ENCODE measurements around the gene NBAS. TPM values are rescaled to one million over a fixed set of nuclear protein-coding genes. Genes with fewer than 3 reads are reported as not detected.
A peak's percentile ranks its signal among the peaks of the same experiment; 100 is the strongest.
"Not testable (repeated sequence)": the region's sequence is repeated elsewhere in the genome, so short reads cannot be mapped to it uniquely, and the experiment has no call there.

NBAS gene
- total RNA-seq, 3 donors from 2014 or later (not counting 1 experiment from before 2014, with no cell fraction given): 27.8 to 34.7 (median 29.2) TPM

GRCh38 chr2:15334644-15335326, 226.3 kb downstream of the NBAS start:
- H3K27me3 Mint-ChIP-seq (ENCODE audit: low read depth in 2 of 2): no peaks in the 10 kb centered on the region
- no peaks in the 10 kb centered on the region for H3K27me3 ChIP-seq (ENCODE audit: control insufficient read depth, insufficient read depth, low read length)
- 82% methylated on average over 5 of the region's 5 CpGs for WGBS (ENCODE audit: insufficient coverage)

DNA sequence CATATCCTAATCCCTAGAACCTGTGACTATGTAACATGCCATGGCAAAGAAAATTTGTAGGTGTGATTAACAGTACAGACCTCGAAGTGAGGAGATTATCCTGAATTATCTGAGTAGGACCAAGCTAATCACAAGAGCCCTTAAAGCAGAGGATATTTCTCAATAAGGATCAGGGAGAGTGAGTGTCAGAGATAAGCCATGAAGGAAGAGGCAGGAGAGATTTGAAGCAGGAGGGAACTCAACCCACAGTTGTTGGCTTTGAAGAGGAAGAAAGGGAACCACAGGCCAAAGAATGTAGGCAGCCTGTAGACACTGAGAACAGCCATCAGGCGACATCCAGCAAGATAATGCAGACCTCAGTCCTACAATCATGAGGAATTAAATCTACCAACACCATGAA, 229.3 kb downstream of the NBAS start:
- Histone ChIP-seq H3K4me3 (ENCODE audit: low read length) (no peak overlapping the region), H3K4me1 (ENCODE audit: control insufficient read depth, insufficient read depth, low read length) (peaks cover 2% of the 10 kb centered on the region), H3K27me3 (ENCODE audit: control insufficient read depth, insufficient read depth, low read length) (no peaks in the 10 kb centered on the region), H3K36me3 (ENCODE audit: control insufficient read depth, insufficient read depth, low read length) (peaks cover 15% of the 10 kb centered on the region), H3K9me3 (ENCODE audit: control insufficient read depth, insufficient read depth, low read length) (no peaks in the 10 kb centered on the region), H3K27ac (ENCODE audit: low read length) (no peak overlapping the region)
- Mint-ChIP-seq H3K36me3 (no peaks in the 10 kb centered on the region), H3K4me3 (no peak overlapping the region), H3K27ac (no peak overlapping the region), H3K27me3 (ENCODE audit: low read depth in 2 of 2) (no peaks in the 10 kb centered on the region), H3K4me1 (no peaks in the 10 kb centered on the region), H3K9me3 (no peaks in the 10 kb centered on the region)
- ATAC-seq (no peak), DNase-seq (no peak)
- WGBS (ENCODE audit: insufficient coverage): 92% methylated on average over 2 of the region's 2 CpGs
- intact Hi-C loops (cut with micrococcal nuclease): no loop called here
- TF ChIP-seq CTCF (IDR thresholded peaks at IDR 0.05): no peak

More at GRCh38 chr2:15334644-15335326, 226.3 kb downstream of the NBAS start:
- ATAC-seq (no peak), DNase-seq (no peak)
- Histone ChIP-seq H3K9me3 (ENCODE audit: control insufficient read depth, insufficient read depth, low read length) (no peaks in the 10 kb centered on the region), H3K27ac (ENCODE audit: low read length) (no peak overlapping the region), H3K4me3 (ENCODE audit: low read length) (no peak overlapping the region), H3K36me3 (ENCODE audit: control insufficient read depth, insufficient read depth, low read length) (peaks cover 9% of the 10 kb centered on the region), H3K4me1 (ENCODE audit: control insufficient read depth, insufficient read depth, low read length) (peaks cover 2% of the 10 kb centered on the region)
- H3K9me3 Mint-ChIP-seq: no peaks in the 10 kb centered on the region
- TF ChIP-seq CTCF (IDR thresholded peaks at IDR 0.05): no peak
- H3K27ac Mint-ChIP-seq: no peak overlapping the region
- intact Hi-C loops (cut with micrococcal nuclease): no loop called here
- peaks cover 5 to 7% of the 10 kb centered on the region in 2 donors for H3K4me1 Mint-ChIP-seq
- no peak overlapping the region for H3K4me3 Mint-ChIP-seq
- H3K36me3 Mint-ChIP-seq: peaks cover 7% of the 10 kb centered on the region

- Histone ChIP-seq H3K4me1 (ENCODE audit: control insufficient read depth, insufficient read depth, low read length) (no peaks in the 10 kb centered on the region), H3K36me3 (ENCODE audit: control insufficient read depth, insufficient read depth, low read length) (peaks cover 11% of the 10 kb centered on the region), H3K4me3 (ENCODE audit: low read length) (no peak overlapping the region), H3K9me3 (ENCODE audit: control insufficient read depth, insufficient read depth, low read length) (no peaks in the 10 kb centered on the region), H3K27me3 (ENCODE audit: control insufficient read depth, insufficient read depth, low read length) (no peaks in the 10 kb centered on the region), H3K27ac (ENCODE audit: low read length) (no peak overlapping the region)
- peaks cover 0 to 3% of the 10 kb centered on the region in 2 donors for H3K9me3 Mint-ChIP-seq
- ATAC-seq (no peak), DNase-seq (no peak)
- H3K4me3 Mint-ChIP-seq: no peak overlapping the region
- H3K4me1 Mint-ChIP-seq: peaks cover 5 to 6% of the 10 kb centered on the region in 2 donors
- intact Hi-C loops (cut with micrococcal nuclease): no loop called here
- no peak for TF ChIP-seq CTCF (IDR thresholded peaks at IDR 0.05)
- no peaks in the 10 kb centered on the region for H3K27me3 Mint-ChIP-seq (ENCODE audit: low read depth in 2 of 2)
- H3K27ac Mint-ChIP-seq: peak overlapping the region in 1 of 2 donors; percentile 0
- H3K36me3 Mint-ChIP-seq: peaks cover 11% of the 10 kb centered on the region
- 80% methylated on average over 1 of the region's 1 CpG for WGBS (ENCODE audit: insufficient coverage)
These were observed 235.8 kb downstream of the NBAS start for GRCh38 chr2:15325296-15325695.

- Mint-ChIP-seq H3K36me3 (peaks cover 32% of the 10 kb centered on the region), H3K4me1 (peaks cover 5 to 16% of the 10 kb centered on the region in 2 donors), H3K27me3 (ENCODE audit: low read depth in 2 of 2) (no peaks in the 10 kb centered on the region), H3K9me3 (peaks cover 11 to 15% of the 10 kb centered on the region in 2 donors), H3K27ac (no peak overlapping the region), H3K4me3 (no peak overlapping the region)
- ATAC-seq (no peak), DNase-seq (no peak)
- 92% methylated on average over 1 of the region's 1 CpG for WGBS (ENCODE audit: insufficient coverage)
- H3K4me3 ChIP-seq (ENCODE audit: low read length): no peak overlapping the region
- H3K27ac ChIP-seq (ENCODE audit: low read length): no peak overlapping the region
- H3K36me3 ChIP-seq (ENCODE audit: control insufficient read depth, insufficient read depth, low read length): peaks cover 3% of the 10 kb centered on the region
- H3K9me3 ChIP-seq (ENCODE audit: control insufficient read depth, insufficient read depth, low read length): no peaks in the 10 kb centered on the region
- H3K27me3 ChIP-seq (ENCODE audit: control insufficient read depth, insufficient read depth, low read length): no peaks in the 10 kb centered on the region
- no peaks in the 10 kb centered on the region for H3K4me1 ChIP-seq (ENCODE audit: control insufficient read depth, insufficient read depth, low read length)
- no peak for TF ChIP-seq CTCF (IDR thresholded peaks at IDR 0.05)
- intact Hi-C loops (cut with micrococcal nuclease): no loop called here
These were observed 237.9 kb downstream of the NBAS start for GRCh38 chr2:15323227-15323626.

- 64% methylated on average over 4 of the region's 4 CpGs for WGBS (ENCODE audit: insufficient coverage)
- H3K27me3 Mint-ChIP-seq (ENCODE audit: low read depth in 2 of 2); ATAC-seq; DNase-seq; H3K4me1 ChIP-seq (ENCODE audit: control insufficient read depth, insufficient read depth, low read length); H3K27ac ChIP-seq (ENCODE audit: low read length); H3K4me3 ChIP-seq (ENCODE audit: low read length); H3K4me3 Mint-ChIP-seq; H3K9me3 ChIP-seq (ENCODE audit: control insufficient read depth, insufficient read depth, low read length); intact Hi-C loops (cut with micrococcal nuclease); H3K27me3 ChIP-seq (ENCODE audit: control insufficient read depth, insufficient read depth, low read length); H3K36me3 ChIP-seq (ENCODE audit: control insufficient read depth, insufficient read depth, low read length): not testable (repeated sequence)
- H3K4me1 Mint-ChIP-seq: peaks cover 19 to 30% of the 10 kb centered on the region in 2 donors
- peak overlapping the region in 1 of 2 donors; percentile 24 for H3K27ac Mint-ChIP-seq
- peaks cover 16 to 24% of the 10 kb centered on the region in 2 donors for H3K9me3 Mint-ChIP-seq
- peaks cover 48% of the 10 kb centered on the region for H3K36me3 Mint-ChIP-seq
These were observed 239.7 kb downstream of the NBAS start for GRCh38 chr2:15321481-15321880.

All from natural killer cell (primary cell).